Measurements from ENCODE around the gene DTHD1.

Gene DTHD1

DNA sequence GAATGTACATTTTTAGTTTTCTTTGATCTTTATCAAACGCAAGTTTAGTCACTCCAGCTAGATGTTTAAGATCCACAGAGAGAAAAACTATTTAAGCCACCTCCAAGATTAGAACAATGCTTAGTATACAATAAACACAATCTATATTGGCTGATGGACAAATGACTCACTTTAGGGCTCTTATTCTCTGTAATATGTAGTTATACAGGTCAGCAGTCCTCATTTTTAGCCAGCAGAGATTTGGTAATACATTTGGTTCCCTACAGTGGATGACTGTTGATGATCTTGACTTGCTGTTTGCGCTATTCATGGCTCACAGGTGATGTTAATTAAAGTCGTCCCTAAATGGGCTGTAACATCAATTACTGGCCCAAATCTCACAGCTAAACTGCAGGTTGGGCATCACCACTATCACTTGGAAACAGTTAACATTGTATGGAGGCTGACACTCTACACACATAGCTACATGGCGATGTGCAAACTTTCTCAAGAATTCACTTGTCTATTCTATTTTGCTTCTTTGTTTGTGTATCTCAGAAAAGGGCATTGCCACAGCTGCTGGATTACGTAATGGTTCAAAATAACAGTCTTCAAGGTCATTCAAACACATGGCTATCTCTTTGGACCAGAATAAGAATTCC, 11.8 kb upstream of the DTHD1 start:
- no peak overlapping the region for H3K4me3 ChIP-seq (replicated peaks; ENCODE audit: low read depth, low read length)
- DNase-seq (ENCODE audit: low read depth) = no peak
- TF ChIP-seq CTCF (IDR thresholded peaks at IDR 0.05; ENCODE audit: low read length, missing control alignments) = no peak

DNA sequence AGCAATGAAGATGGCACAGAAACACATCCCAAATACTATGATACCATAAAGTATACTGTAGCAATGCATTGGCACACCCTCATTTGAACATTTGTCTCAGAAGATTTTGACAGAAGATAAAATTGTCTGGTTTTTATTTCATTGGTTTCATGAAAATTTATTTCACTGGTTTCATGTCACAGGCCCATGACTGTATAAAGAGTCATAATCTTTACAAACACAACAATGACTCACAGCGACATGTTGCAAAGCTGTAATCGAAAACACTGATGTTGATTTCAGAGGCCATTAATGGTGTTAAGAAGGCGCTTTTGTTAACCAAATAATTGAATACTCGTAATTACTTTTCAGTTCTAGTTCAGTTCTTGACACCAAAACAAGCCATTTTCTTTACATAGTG, 8.1 kb upstream of the DTHD1 start:
- no peak for TF ChIP-seq CTCF (IDR thresholded peaks at IDR 0.05; ENCODE audit: low read length, missing control alignments)
- H3K4me3 ChIP-seq (replicated peaks; ENCODE audit: low read depth, low read length) = no peak overlapping the region
- DNase-seq (ENCODE audit: low read depth) = no peak

GRCh38 chr4:36274158-36274557, 7.3 kb upstream of the DTHD1 start:
- DNase-seq (ENCODE audit: low read depth) = no peak
- no peak overlapping the region for H3K4me3 ChIP-seq (replicated peaks; ENCODE audit: low read depth, low read length)
- no peak for TF ChIP-seq CTCF (IDR thresholded peaks at IDR 0.05; ENCODE audit: low read length, missing control alignments)

- DNase-seq (ENCODE audit: low read depth) = no peak
- TF ChIP-seq CTCF (IDR thresholded peaks at IDR 0.05; ENCODE audit: low read length, missing control alignments) = no peak
- H3K4me3 ChIP-seq (replicated peaks; ENCODE audit: low read depth, low read length) = no peak overlapping the region
Observed at GRCh38 chr4:36277533-36277932, 3.9 kb upstream of the DTHD1 start.

DNA sequence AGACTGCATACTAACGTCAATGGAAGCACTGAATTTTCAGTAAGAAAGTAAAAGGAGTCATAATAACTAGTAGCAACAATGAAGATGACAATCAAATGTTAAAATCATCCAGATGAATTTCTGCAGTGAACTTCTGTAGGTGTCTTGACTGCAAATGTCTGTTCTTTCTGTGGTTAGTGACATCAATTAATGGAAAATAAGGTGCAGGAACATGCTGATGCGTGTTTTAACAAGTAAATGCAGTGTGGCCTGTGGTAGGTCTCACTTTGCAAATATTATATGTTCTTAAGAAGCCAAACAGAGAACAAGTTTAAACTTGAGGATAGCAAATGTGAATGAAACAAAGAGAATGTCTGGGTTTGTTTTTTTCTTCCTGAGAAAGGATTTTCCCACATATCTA, 2.6 kb upstream of the DTHD1 start:
- no peak for TF ChIP-seq CTCF (IDR thresholded peaks at IDR 0.05; ENCODE audit: low read length, missing control alignments)
- no peak for DNase-seq (ENCODE audit: low read depth)
- no peak overlapping the region for H3K4me3 ChIP-seq (replicated peaks; ENCODE audit: low read depth, low read length)

DNA sequence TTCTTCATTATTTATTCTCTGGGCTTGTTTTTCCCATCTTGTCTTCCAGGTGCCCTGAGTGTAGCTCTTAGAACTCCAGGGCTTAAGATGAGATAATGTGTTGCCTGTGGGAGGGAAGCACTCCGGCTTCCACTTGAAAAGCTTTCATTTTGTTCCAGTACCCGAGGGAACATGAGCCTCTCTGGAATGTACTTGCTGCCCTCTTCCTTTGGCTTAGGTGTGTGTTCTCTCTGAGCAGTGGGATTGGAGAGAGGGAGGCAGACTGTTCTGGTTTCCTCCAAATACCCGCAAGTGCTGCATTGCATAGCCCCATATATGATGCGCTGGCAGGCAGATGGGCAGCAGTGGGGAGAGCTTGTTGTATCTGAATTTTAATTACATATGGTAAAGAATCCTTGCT, 861 bp upstream of the DTHD1 start:
- no peak overlapping the region for H3K4me3 ChIP-seq (replicated peaks; ENCODE audit: low read depth, low read length)
- no peak for TF ChIP-seq CTCF (IDR thresholded peaks at IDR 0.05; ENCODE audit: low read length, missing control alignments)
- DNase-seq (ENCODE audit: low read depth) = no peak

DNA sequence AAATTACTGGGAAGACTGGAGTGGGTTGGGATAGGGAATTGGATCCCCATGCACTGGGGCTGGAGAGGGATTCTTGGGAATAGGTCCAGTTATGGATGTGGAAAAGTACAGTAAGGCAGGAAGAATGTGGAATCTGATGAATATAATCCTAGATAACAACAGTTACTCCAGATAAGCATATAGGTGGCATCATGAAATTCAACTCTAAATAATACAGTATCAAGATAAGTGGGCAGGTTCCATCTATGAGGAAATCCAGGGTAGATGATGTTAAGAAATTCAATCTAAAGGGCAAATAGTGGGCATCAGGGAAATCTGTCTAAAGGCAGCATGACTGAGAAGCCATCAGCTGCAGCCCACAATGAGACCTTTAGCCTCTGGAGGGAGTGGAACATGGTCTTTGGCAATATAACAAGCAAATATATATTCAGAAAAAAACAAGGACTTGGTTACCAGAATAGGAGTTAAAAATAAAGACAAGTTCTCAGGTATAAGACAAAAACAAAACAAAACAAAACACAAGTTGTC, 1.2 kb downstream of the DTHD1 start:
- no peak for TF ChIP-seq CTCF (IDR thresholded peaks at IDR 0.05; ENCODE audit: low read length, missing control alignments)
- H3K4me3 ChIP-seq (replicated peaks; ENCODE audit: low read depth, low read length) = no peak overlapping the region
- no peak for DNase-seq (ENCODE audit: low read depth)
